OCI-LY7 (cell line): ENCODE measurements around the gene LY6G5C.

Source experiments
- EZH2phosphoT487 ChIP-seq: fragments of 200-600 bp; sonication (generic); IDR thresholded peaks from 2 replicates; pipeline ENCODE4 v1.6.1; 2018; ENCODE audit warnings: low read depth, borderline replicate concordance, mild to moderate bottlenecking, mixed run types, antibody characterized with exemption, low read length, moderate library complexity, mixed read lengths
- TF ChIP-seq, protein P1 (sequence below): fragments of 200-600 bp; sonication (generic); conservative IDR thresholded peaks from 2 replicates; pipeline ENCODE4 v1.5.1; 2014; ENCODE audit warnings: mild to moderate bottlenecking, antibody characterized with exemption, low read length, moderate library complexity, mixed read lengths

DNA sequence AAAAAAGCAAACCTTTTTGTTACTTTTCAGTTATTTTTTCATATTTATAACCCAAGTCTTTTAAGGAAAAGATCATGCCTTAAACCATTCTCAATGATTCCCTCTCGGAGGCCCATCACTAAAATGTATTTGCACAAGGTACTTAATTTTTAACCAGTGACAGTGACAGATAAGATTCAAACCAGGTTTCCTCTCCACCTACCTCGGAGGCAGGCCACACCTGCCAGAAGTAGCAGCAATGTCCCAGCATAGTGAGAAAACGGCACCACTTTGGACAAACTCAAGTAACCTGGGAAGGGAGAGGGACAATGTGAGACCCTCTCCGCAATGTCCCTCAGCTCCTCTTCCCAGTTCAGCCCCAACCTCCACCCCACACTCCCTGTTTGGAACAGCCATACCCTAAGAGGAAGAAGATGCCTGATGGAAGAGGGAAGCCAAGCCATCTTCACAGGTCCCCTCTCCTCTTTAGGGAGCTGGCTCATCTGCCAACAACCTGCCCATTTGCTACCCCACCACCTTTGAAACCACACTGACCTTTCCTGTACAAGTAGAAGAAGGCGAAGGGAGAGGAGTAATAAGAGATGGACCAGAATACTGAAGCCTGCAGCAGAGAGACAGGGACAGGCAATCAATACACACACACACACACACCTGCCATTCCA is 20.0 kb upstream of the LY6G5C start:
- TF ChIP-seq, protein P1, sequence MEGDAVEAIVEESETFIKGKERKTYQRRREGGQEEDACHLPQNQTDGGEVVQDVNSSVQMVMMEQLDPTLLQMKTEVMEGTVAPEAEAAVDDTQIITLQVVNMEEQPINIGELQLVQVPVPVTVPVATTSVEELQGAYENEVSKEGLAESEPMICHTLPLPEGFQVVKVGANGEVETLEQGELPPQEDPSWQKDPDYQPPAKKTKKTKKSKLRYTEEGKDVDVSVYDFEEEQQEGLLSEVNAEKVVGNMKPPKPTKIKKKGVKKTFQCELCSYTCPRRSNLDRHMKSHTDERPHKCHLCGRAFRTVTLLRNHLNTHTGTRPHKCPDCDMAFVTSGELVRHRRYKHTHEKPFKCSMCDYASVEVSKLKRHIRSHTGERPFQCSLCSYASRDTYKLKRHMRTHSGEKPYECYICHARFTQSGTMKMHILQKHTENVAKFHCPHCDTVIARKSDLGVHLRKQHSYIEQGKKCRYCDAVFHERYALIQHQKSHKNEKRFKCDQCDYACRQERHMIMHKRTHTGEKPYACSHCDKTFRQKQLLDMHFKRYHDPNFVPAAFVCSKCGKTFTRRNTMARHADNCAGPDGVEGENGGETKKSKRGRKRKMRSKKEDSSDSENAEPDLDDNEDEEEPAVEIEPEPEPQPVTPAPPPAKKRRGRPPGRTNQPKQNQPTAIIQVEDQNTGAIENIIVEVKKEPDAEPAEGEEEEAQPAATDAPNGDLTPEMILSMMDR, result no peak
- TF ChIP-seq EZH2phosphoT487, result no peak
